SK-N-SH treated with all-trans-retinoic acid at 6 μM for 48 hours (cell line): Measurements from ENCODE around the gene AMZ2.
"Not testable (repeated sequence)": the region's sequence is repeated elsewhere in the genome, so short reads cannot be mapped to it uniquely, and the experiment has no call there.

ENCODE experiments used
- BACH2 ChIP-seq: fragments of 250-450 bp; sonication (Bioruptor Pico); IDR thresholded peaks from 2 replicates; pipeline ENCODE4 v1.9.0; 2021; ENCODE audit warnings: mild to moderate bottlenecking, borderline replicate concordance
- CSDC2 ChIP-seq: fragments of 250-450 bp; sonication (Bioruptor Pico); IDR thresholded peaks from 2 replicates; pipeline ENCODE4 v1.5.0; 2020; ENCODE audit warnings: mild to moderate bottlenecking, moderate library complexity
- ESRRG ChIP-seq: fragments of 250-450 bp; sonication (Bioruptor Pico); IDR thresholded peaks from 2 replicates; pipeline ENCODE4 v1.6.1; 2021; ENCODE audit warnings: mild to moderate bottlenecking
- PATZ1 ChIP-seq: fragments of 250-450 bp; sonication (Bioruptor Pico); IDR thresholded peaks from 2 replicates; pipeline ENCODE4 v1.8.0; 2020; ENCODE audit warnings: mild to moderate bottlenecking, moderate library complexity, borderline replicate concordance
- TSHZ2 ChIP-seq: fragments of 250-450 bp; sonication (Bioruptor Pico); IDR thresholded peaks from 2 replicates; pipeline ENCODE4 v1.5.0; 2020; ENCODE audit warnings: mild to moderate bottlenecking, moderate library complexity
- ZNF70 ChIP-seq: fragments of 450-650 bp; formaldehyde crosslinking; IDR thresholded peaks from 2 replicates; pipeline ENCODE4 v1.5.0; 2020; ENCODE audit warnings: mild to moderate bottlenecking, moderate library complexity

- TF ChIP-seq ESRRG (CRISPR knock-in tag); BACH2 (CRISPR knock-in tag); CSDC2 (CRISPR knock-in tag); TSHZ2; ZNF70 (CRISPR knock-in tag); PATZ1 (CRISPR knock-in tag): not testable (repeated sequence)
Measured at GRCh38 chr17:68256701-68257100, 8.9 kb downstream of the AMZ2 start.
